Activated CD8-positive, alpha-beta T cell treated with anti-CD3 and anti-CD28 coated beads for 36 hours (primary cell): ENCODE data around the gene ART5. TPM values are rescaled to one million over a fixed set of nuclear protein-coding genes. Genes with fewer than 3 reads are reported as not detected.

ENCODE experiments used
- ATAC-seq: fragments of 200-7000 bp; cut with Tn5 transposase; one replicate; pipeline ENCODE4 v1.10.0; 2021; ENCODE audit warnings: mild to moderate bottlenecking, moderate library complexity
- CTCF ChIA-PET: fragments of 350-600 bp; sonication (Branson Sonifier 250); formaldehyde crosslinking; loops from one replicate; lab custom pipeline; 2021; ENCODE audit warnings: antibody characterized with exemption; lab: Charles Lee
- POLR2A ChIA-PET: fragments of 350-600 bp; sonication (Branson Sonifier 250); formaldehyde crosslinking; loops from one replicate; lab custom pipeline; 2021; ENCODE audit warnings: antibody characterized with exemption; lab: Charles Lee
- DNase-seq: peaks from one replicate; pipeline ENCODE4 v3.0.0-alpha.2; 2020
- H3K27ac Mint-ChIP-seq: one replicate; pipeline ENCODE4 v1.8.0; 2021; ENCODE audit warnings: mild to moderate bottlenecking, mixed read lengths
- H3K27me3 Mint-ChIP-seq: one replicate; pipeline ENCODE4 v1.8.0; 2021; ENCODE audit warnings: mixed read lengths
- H3K36me3 Mint-ChIP-seq: one replicate; pipeline ENCODE4 v1.8.0; 2021; ENCODE audit warnings: low read depth, mixed read lengths
- H3K4me1 Mint-ChIP-seq: one replicate; pipeline ENCODE4 v1.8.0; 2021; ENCODE audit warnings: low read depth, mixed read lengths
- H3K4me3 Mint-ChIP-seq: one replicate; pipeline ENCODE4 v1.8.0; 2021; ENCODE audit warnings: mild to moderate bottlenecking, moderate library complexity, mixed read lengths
- H3K9me3 Mint-ChIP-seq: one replicate; pipeline ENCODE4 v1.8.0; 2021; ENCODE audit warnings: mixed read lengths
- CTCF ChIP-seq: fragments of 200-600 bp; IDR thresholded peaks from one replicate; pipeline ENCODE4 v1.8.0; 2022; ENCODE audit warnings: antibody characterized with exemption, mild to moderate bottlenecking
- intact Hi-C: fragments of 100-400 bp; cut with micrococcal nuclease; formaldehyde crosslinking; loops from one replicate; pipeline ENCODE4 v1.10.0; 2022
- total RNA-seq, 2 experiments: library from RNA; stranded (reverse); gene quantifications; one replicate each; pipeline ENCODE4 v1.2.3, GENCODE V29; 2021

The ART5 gene
- total RNA-seq, 2 experiments from 2014 or later = not detected

- Mint-ChIP-seq H3K36me3 (no peaks in the 10 kb centered on the region), H3K27ac (no peak overlapping the region), H3K4me3 (no peak overlapping the region), H3K9me3 (no peaks in the 10 kb centered on the region), H3K4me1 (peaks cover 9% of the 10 kb centered on the region), H3K27me3 (peaks cover 31% of the 10 kb centered on the region)
- DNase-seq (no peak), ATAC-seq (no peak)
- POLR2A ChIA-PET = no interaction called here
- CTCF ChIA-PET = no interaction called here
- TF ChIP-seq CTCF = no peak
- intact Hi-C loops = no loop called here
These were observed 2.0 kb downstream of the ART5 start for GRCh38 chr11:3639841-3640240.

GRCh38 chr11:3638513-3638912 lies 3.3 kb downstream of the ART5 start:
- ATAC-seq (no peak), DNase-seq (no peak)
- Mint-ChIP-seq H3K36me3 (no peaks in the 10 kb centered on the region), H3K4me3 (no peak overlapping the region), H3K27me3 (peaks cover 20% of the 10 kb centered on the region), H3K4me1 (peaks cover 9% of the 10 kb centered on the region), H3K27ac (no peak overlapping the region), H3K9me3 (no peaks in the 10 kb centered on the region)
- TF ChIP-seq CTCF = no peak
- CTCF ChIA-PET = no interaction called here
- intact Hi-C loops = no loop called here
- POLR2A ChIA-PET = no interaction called here

DNA sequence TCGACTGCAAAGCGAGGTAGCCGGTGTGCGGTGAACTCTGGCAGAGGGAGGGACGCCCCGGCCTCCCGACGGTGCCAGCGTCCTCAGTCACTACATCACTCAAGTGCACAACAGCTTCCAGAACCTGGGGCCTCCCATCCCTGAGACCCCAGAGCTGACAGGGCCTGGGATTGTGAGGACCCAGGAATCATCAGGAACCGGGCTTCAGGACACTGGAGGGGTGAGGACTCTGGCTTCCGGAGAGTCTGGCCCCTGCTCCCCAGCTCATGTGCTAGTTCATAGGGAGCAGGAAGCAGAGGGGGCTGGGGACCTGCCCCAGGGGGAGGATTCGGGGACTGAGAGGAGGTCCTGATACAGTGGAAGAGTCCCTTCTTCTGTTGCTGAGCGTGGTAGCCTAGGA lies 4.6 kb downstream of the ART5 start:
- Mint-ChIP-seq H3K4me3 (no peak overlapping the region), H3K27me3 (peaks cover 12% of the 10 kb centered on the region), H3K36me3 (no peaks in the 10 kb centered on the region), H3K9me3 (no peaks in the 10 kb centered on the region), H3K4me1 (peaks cover 4% of the 10 kb centered on the region), H3K27ac (no peak overlapping the region)
- ATAC-seq = no peak
- ChIA-PET POLR2A (no interaction called here), CTCF (no interaction called here)
- DNase-seq = no peak
- no peak for TF ChIP-seq CTCF
- intact Hi-C loops = no loop called here

DNA sequence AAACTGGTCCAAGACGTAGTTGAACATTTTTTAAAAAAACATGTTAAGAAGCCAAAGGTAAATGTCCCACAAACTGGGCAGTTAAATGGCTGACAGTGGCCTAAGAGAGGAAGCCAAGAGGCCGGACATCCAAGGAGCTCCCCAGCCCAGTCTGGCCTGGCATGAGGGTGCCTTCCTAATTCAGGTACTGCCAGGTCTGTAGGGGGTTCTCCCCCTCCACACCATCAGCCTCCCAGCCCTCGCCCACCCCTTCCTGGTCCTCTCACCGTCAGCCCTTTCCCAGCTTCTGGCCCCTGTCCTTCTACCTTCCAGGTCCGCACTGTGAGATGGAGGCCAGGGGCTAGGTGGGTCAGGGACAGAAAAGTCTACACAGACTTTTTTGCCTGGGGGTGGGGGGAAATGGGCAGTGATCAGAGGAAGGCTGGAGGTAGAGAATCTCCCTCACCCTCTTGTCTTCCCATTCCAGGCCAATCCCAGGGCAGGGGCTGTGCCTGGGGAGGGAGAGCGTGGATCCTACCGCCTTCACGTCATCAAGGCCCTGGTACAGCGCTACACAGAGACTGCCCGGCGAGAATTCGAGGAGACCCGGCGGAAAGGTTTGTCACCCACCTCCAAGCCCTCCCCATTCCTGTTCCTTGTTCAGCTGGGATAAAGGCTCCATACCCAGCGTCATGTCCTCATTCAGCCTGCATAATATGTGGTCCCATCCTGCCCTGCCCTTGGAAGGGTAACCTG lies 6.0 kb downstream of the ART5 start:
- peaks cover 4% of the 10 kb centered on the region for H3K27me3 Mint-ChIP-seq
- no peak overlapping the region for H3K27ac Mint-ChIP-seq
- no peak for ATAC-seq
- ChIA-PET POLR2A (no interaction called here), CTCF (no interaction called here)
- H3K9me3 Mint-ChIP-seq = no peaks in the 10 kb centered on the region
- no peak for TF ChIP-seq CTCF
- intact Hi-C loops = no loop called here
- no peaks in the 10 kb centered on the region for H3K36me3 Mint-ChIP-seq
- H3K4me3 Mint-ChIP-seq = no peak overlapping the region
- H3K4me1 Mint-ChIP-seq = no peaks in the 10 kb centered on the region
- no peak for DNase-seq

GRCh38 chr11:3632070-3632660 lies 9.6 kb downstream of the ART5 start:
- DNase-seq (no peak), ATAC-seq (no peak)
- Mint-ChIP-seq H3K27me3 (no peaks in the 10 kb centered on the region), H3K4me1 (no peaks in the 10 kb centered on the region), H3K36me3 (no peaks in the 10 kb centered on the region), H3K9me3 (no peaks in the 10 kb centered on the region), H3K4me3 (no peak overlapping the region), H3K27ac (no peak overlapping the region)
- ChIA-PET CTCF (interaction anchor here (2.1 kb wide), 1 partner anchor 23 kb away, joined by 5 read pairs; no protein-coding TSS in a partner anchor), POLR2A (no interaction called here)
- intact Hi-C loops = no loop called here
- TF ChIP-seq CTCF = no peak
